B cell (primary cell): ENCODE measurements around the gene DRD1.

ENCODE experiments used
- EZH2 ChIP-seq: IDR thresholded peaks from 2 replicates; pipeline ENCODE4 v1.6.1; 2012; ENCODE audit warnings: borderline replicate concordance, low read depth, mild to moderate bottlenecking, moderate library complexity, low read length; ENCODE audit not compliant: insufficient read depth, poor library complexity, severe bottlenecking
- TF ChIP-seq, protein P1 (sequence below): fragments of 200-600 bp; IDR thresholded peaks from one replicate; pipeline ENCODE4 v1.8.0; 2022; ENCODE audit warnings: antibody characterized with exemption, mild to moderate bottlenecking

DNA sequence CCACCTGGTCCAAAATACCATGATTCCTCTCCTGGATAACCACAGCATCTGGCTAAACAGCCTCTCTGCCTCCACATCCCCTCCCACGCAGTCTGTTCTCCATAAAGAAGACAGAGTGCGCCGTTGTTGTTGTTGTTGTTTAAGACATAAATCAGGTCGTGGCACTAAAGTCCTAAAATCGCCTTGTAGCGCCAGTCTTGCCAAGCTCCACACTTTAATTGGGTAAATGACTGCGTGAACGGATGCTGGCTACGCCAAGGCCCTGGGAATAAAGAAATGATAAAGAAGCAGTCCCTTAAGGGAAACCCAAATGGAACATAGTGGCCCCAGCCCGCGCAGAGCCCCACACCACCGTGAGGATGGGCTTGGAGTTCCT, 34.0 kb upstream of the DRD1 start:
- TF ChIP-seq, protein P1, sequence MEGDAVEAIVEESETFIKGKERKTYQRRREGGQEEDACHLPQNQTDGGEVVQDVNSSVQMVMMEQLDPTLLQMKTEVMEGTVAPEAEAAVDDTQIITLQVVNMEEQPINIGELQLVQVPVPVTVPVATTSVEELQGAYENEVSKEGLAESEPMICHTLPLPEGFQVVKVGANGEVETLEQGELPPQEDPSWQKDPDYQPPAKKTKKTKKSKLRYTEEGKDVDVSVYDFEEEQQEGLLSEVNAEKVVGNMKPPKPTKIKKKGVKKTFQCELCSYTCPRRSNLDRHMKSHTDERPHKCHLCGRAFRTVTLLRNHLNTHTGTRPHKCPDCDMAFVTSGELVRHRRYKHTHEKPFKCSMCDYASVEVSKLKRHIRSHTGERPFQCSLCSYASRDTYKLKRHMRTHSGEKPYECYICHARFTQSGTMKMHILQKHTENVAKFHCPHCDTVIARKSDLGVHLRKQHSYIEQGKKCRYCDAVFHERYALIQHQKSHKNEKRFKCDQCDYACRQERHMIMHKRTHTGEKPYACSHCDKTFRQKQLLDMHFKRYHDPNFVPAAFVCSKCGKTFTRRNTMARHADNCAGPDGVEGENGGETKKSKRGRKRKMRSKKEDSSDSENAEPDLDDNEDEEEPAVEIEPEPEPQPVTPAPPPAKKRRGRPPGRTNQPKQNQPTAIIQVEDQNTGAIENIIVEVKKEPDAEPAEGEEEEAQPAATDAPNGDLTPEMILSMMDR = no peak
- TF ChIP-seq EZH2 = no peak
